Neuronal stem cell (in vitro differentiated cells): Measurements from ENCODE around the gene FOXP1.

Source experiments
- DNase-seq: peaks from one replicate; pipeline ENCODE4 v3.0.0-alpha.2; 2013; ENCODE audit warnings: low spot score
- H2AFZ ChIP-seq: one replicate; pipeline ENCODE4 v1.6.1; 2013; ENCODE audit warnings: mild to moderate bottlenecking, low read length, inconsistent platforms
- H2AK5ac ChIP-seq: 2 replicates; pipeline ENCODE4 v1.6.1; 2013; ENCODE audit warnings: low read depth, mild to moderate bottlenecking, inconsistent platforms, low read length, moderate library complexity, mixed read lengths
- H2BK120ac ChIP-seq: 2 replicates; pipeline ENCODE4 v1.6.1; 2013; ENCODE audit warnings: low read depth, mild to moderate bottlenecking, inconsistent platforms, low read length, moderate library complexity, mixed read lengths
- H2BK12ac ChIP-seq: one replicate; pipeline ENCODE4 v1.6.1; 2013; ENCODE audit warnings: low read length, inconsistent platforms
- H2BK15ac ChIP-seq: 2 replicates; pipeline ENCODE4 v1.6.1; 2013; ENCODE audit warnings: mild to moderate bottlenecking, low read length, inconsistent platforms, mixed read lengths
- H2BK5ac ChIP-seq: one replicate; pipeline ENCODE4 v1.6.1; 2013; ENCODE audit warnings: inconsistent platforms, mild to moderate bottlenecking, low read length, moderate library complexity
- H3K14ac ChIP-seq: one replicate; pipeline ENCODE4 v1.6.1; 2013; ENCODE audit warnings: low read length, inconsistent platforms
- H3K18ac ChIP-seq: 2 replicates; pipeline ENCODE4 v1.6.1; 2013; ENCODE audit warnings: low read length, inconsistent platforms
- H3K23ac ChIP-seq: 2 replicates; pipeline ENCODE4 v1.6.1; 2013; ENCODE audit warnings: low read depth, mild to moderate bottlenecking, mixed read lengths, low read length, inconsistent platforms; ENCODE audit not compliant: poor library complexity
- H3K27ac ChIP-seq: replicated peaks from 3 replicates; pipeline ENCODE4 v1.5.1; 2013; ENCODE audit warnings: low read length, inconsistent platforms
- H3K27me3 ChIP-seq, 3 experiments: 2 replicates each; pipeline ENCODE4 v1.6.1; 2013; ENCODE audit warnings: low read length in 3 of 3, mild to moderate bottlenecking in 2 of 3, inconsistent platforms in 1 of 3, low read depth in 1 of 3, mixed read lengths in 1 of 3, moderate library complexity in 1 of 3; ENCODE audit not compliant: control insufficient read depth in 3 of 3, insufficient read depth in 3 of 3
- H3K36me3 ChIP-seq, 2 donors: replicated peaks in 1 of 2; 2 replicates each; pipeline ENCODE4 v1.6.1; 2013; ENCODE audit warnings: low read length in 2 of 2; ENCODE audit not compliant: control insufficient read depth in 2 of 2, insufficient read depth in 2 of 2
- H3K4ac ChIP-seq: 2 replicates; pipeline ENCODE4 v1.6.1; 2013; ENCODE audit warnings: inconsistent platforms, mild to moderate bottlenecking, low read length, moderate library complexity
- H3K4me1 ChIP-seq, 2 donors: 1 replicate in 1 of 2; 2 replicates in 1 of 2; pipeline ENCODE4 v1.6.1; 2013; ENCODE audit warnings: low read length in 2 of 2, low read depth in 1 of 2; ENCODE audit not compliant: control insufficient read depth in 2 of 2, insufficient read depth in 1 of 2
- H3K4me2 ChIP-seq: one replicate; pipeline ENCODE4 v1.6.1; 2013; ENCODE audit warnings: mild to moderate bottlenecking, low read length, inconsistent platforms; ENCODE audit not compliant: insufficient read depth, poor library complexity, severe bottlenecking
- H3K4me3 ChIP-seq, 2 donors: 2 replicates each; pipeline ENCODE4 v1.5.1; 2013; ENCODE audit warnings: low read length in 2 of 2, mild to moderate bottlenecking in 2 of 2, inconsistent platforms in 1 of 2, moderate library complexity in 1 of 2
- H3K79me1 ChIP-seq: one replicate; pipeline ENCODE4 v1.6.1; 2013; ENCODE audit warnings: low read depth, mild to moderate bottlenecking, inconsistent platforms, low read length, moderate library complexity
- H3K9ac ChIP-seq: one replicate; pipeline ENCODE4 v1.6.1; 2013; ENCODE audit warnings: mild to moderate bottlenecking, low read depth, low read length, inconsistent platforms; ENCODE audit not compliant: poor library complexity
- H3K9me3 ChIP-seq, 2 donors: replicated peaks in 1 of 2; 2 replicates each; pipeline versions ENCODE3 to v1.6.1; 2013; ENCODE audit warnings: low read length in 2 of 2, mild to moderate bottlenecking in 2 of 2, inconsistent platforms in 1 of 2, low read depth in 1 of 2, mixed read lengths in 1 of 2, moderate library complexity in 1 of 2; ENCODE audit not compliant: control insufficient read depth in 2 of 2, insufficient read depth in 1 of 2
- H4K8ac ChIP-seq: one replicate; pipeline ENCODE4 v1.6.1; 2013; ENCODE audit warnings: low read depth, mild to moderate bottlenecking, inconsistent platforms, low read length, moderate library complexity
- H4K91ac ChIP-seq: one replicate; pipeline ENCODE4 v1.6.1; 2013; ENCODE audit warnings: low read length, low read depth, mild to moderate bottlenecking, inconsistent platforms; ENCODE audit not compliant: poor library complexity
- WGBS, 2 donors: extraction: QIAGEN DNeasy Blood & Tissue Kit; methylation state at CpG; one replicate each; pipeline ENCODE4 v1.1.7; 2013; ENCODE audit warnings: missing lambda C conversion rate in 2 of 2, mixed read lengths in 1 of 2; ENCODE audit not compliant: insufficient read length in 2 of 2, insufficient replicate concordance in 1 of 2; ENCODE audit errors: extremely low coverage in 2 of 2; 5-methylcytosine and 5-hydroxymethylcytosine counted together

Gene FOXP1

DNA sequence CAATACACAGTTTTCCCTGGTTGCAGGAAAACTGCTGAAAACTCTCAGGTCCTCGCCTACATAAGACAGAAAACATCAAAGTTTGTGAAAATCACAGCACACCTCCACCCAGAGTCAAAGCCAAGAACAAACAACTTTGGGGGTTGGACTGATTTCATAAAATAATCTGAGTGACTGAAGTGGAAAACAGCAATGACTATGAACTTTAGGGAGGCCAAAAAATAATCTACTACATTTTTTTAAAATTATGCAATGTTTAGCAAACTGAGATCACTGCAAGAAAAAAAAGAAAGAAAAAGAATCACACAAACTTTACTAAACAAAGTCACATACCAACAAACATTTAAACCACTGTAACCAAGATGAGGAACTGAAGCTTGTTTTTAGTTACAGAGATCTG, 15.9 kb upstream of the FOXP1 start:
- H3K36me3 ChIP-seq: no peaks in the 10 kb centered on the region
- H2BK120ac ChIP-seq: no peak overlapping the region
- H3K4ac ChIP-seq: no peak overlapping the region
- no peaks in the 10 kb centered on the region for H3K4me1 ChIP-seq
- WGBS, 2 donors: no CpG with 5 or more reads among the region's 1 CpG
- H4K8ac ChIP-seq: no peak overlapping the region
- H3K14ac ChIP-seq: no peak overlapping the region
- no peak overlapping the region for H3K9ac ChIP-seq
- H3K4me3 ChIP-seq: no peak overlapping the region
- no peak overlapping the region for H3K23ac ChIP-seq
- no peak overlapping the region for H3K27ac ChIP-seq
- H2BK15ac ChIP-seq: no peak overlapping the region
- H2AK5ac ChIP-seq: no peak overlapping the region
- H2BK5ac ChIP-seq: no peak overlapping the region
- H3K18ac ChIP-seq: no peak overlapping the region
- no peak overlapping the region for H3K4me2 ChIP-seq
- H2AFZ ChIP-seq: no peak overlapping the region
- H2BK12ac ChIP-seq: no peak overlapping the region
- H3K79me1 ChIP-seq: no peaks in the 10 kb centered on the region
- no peak for DNase-seq
- peaks cover 0 to 3% (median 0%) of the 10 kb centered on the region in 3 experiments for H3K27me3 ChIP-seq
- H4K91ac ChIP-seq: no peak overlapping the region
- peaks cover 0 to 2% of the 10 kb centered on the region in 2 donors for H3K9me3 ChIP-seq

DNA sequence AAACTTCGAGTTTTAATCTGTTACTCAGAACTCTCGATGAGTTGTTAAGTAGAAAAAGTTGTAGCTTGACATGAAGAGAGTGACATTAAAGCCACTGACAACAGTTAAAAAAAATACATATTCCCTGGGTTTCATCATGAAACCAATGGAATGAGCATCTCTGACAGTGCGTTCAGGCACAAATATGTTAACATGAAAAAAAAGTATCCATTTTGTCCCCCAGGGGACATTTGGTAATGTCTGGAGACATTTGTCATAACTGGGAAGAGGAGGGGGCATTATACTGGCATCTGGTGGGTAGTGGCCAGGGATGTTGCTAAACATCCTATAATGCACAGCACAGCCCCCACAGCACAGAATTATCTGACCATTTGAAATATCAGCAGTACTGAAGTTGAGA, 14.8 kb upstream of the FOXP1 start:
- Histone ChIP-seq H3K4me3 (no peak overlapping the region), H3K36me3 (no peaks in the 10 kb centered on the region), H3K4me1 (no peaks in the 10 kb centered on the region), H4K91ac (no peak overlapping the region), H3K14ac (no peak overlapping the region), H4K8ac (no peak overlapping the region), H3K79me1 (no peaks in the 10 kb centered on the region), H2BK5ac (no peak overlapping the region), H2BK12ac (no peak overlapping the region), H3K4me2 (no peak overlapping the region), H2BK15ac (no peak overlapping the region), H3K4ac (no peak overlapping the region), H3K9me3 (peaks cover 0 to 2% of the 10 kb centered on the region in 2 donors), H2AFZ (no peak overlapping the region), H3K27ac (no peak overlapping the region), H3K18ac (no peak overlapping the region), H2BK120ac (no peak overlapping the region), H2AK5ac (no peak overlapping the region), H3K27me3 (no peaks in the 10 kb centered on the region), H3K9ac (no peak overlapping the region), H3K23ac (no peak overlapping the region)
- no peak for DNase-seq
- WGBS, 2 donors: no CpG with 5 or more reads among the region's 3 CpGs

DNA sequence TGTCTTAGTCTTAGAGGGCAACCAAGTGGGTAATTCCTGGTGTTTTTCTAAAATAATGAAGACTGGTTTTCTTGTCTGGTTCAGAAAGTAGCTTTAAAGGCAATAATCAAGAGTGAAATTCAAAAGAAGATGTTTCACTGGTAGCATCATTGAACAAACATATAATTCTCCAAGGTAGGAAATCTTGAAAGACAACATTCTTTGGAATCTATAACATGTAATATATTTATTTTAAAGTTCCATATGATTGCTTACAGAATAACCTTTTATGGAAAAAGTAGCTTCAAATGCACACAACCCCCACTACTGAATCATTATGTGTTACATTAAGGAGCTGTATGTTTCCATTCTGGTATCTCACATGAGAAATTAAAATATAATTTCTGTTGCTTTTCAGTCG, 13.8 kb upstream of the FOXP1 start:
- H2BK15ac ChIP-seq: no peak overlapping the region
- no peak overlapping the region for H2BK5ac ChIP-seq
- H2BK12ac ChIP-seq: no peak overlapping the region
- H3K27me3 ChIP-seq: no peaks in the 10 kb centered on the region
- no peak overlapping the region for H3K14ac ChIP-seq
- no peaks in the 10 kb centered on the region for H3K79me1 ChIP-seq
- no peak overlapping the region for H3K18ac ChIP-seq
- no peak overlapping the region for H3K4me3 ChIP-seq
- no peak overlapping the region for H2AK5ac ChIP-seq
- no peaks in the 10 kb centered on the region for H3K4me1 ChIP-seq
- H2BK120ac ChIP-seq: no peak overlapping the region
- H3K9ac ChIP-seq: no peak overlapping the region
- H3K4me2 ChIP-seq: no peak overlapping the region
- no peak for DNase-seq
- no peak overlapping the region for H3K4ac ChIP-seq
- no CpG with 5 or more reads among the region's 1 CpG for WGBS, 2 donors
- no peak overlapping the region for H3K23ac ChIP-seq
- H3K9me3 ChIP-seq: peaks cover 0 to 2% of the 10 kb centered on the region in 2 donors
- H3K27ac ChIP-seq: no peak overlapping the region
- no peak overlapping the region for H4K91ac ChIP-seq
- no peak overlapping the region for H2AFZ ChIP-seq
- H4K8ac ChIP-seq: no peak overlapping the region
- H3K36me3 ChIP-seq: no peaks in the 10 kb centered on the region

DNA sequence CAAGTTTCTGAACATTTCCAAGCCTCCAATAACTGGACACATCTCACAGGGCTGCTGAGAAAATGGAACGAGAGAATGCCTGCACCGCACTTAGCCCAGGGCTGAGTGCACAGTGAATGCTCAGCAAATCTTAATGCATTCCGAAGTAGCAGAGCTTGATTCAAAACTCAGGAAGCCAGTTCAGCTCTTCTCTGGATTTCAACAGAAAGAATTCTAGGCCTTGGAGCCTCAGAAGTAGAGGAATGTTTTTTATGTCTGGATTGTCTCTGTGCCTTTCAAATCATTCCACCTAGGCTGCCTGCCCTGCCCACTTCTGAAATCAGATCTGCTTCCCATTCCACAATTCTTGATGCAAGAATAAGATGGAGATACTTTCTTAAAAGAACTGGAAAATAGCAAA, 9.6 kb upstream of the FOXP1 start:
- no peaks in the 10 kb centered on the region for H3K27me3 ChIP-seq
- no peak overlapping the region for H2BK5ac ChIP-seq
- no peak overlapping the region for H3K4ac ChIP-seq
- H3K4me3 ChIP-seq: no peak overlapping the region
- no CpG with 5 or more reads among the region's 3 CpGs for WGBS, 2 donors
- no peak overlapping the region for H2BK120ac ChIP-seq
- no peak overlapping the region for H3K18ac ChIP-seq
- no peaks in the 10 kb centered on the region for H3K79me1 ChIP-seq
- H2BK12ac ChIP-seq: no peak overlapping the region
- no peak for DNase-seq
- H2BK15ac ChIP-seq: no peak overlapping the region
- no peak overlapping the region for H3K23ac ChIP-seq
- no peak overlapping the region for H3K4me2 ChIP-seq
- H2AK5ac ChIP-seq: no peak overlapping the region
- H4K91ac ChIP-seq: no peak overlapping the region
- no peaks in the 10 kb centered on the region for H3K4me1 ChIP-seq
- no peak overlapping the region for H3K14ac ChIP-seq
- H4K8ac ChIP-seq: no peak overlapping the region
- no peak overlapping the region for H3K27ac ChIP-seq
- no peak overlapping the region for H2AFZ ChIP-seq
- no peaks in the 10 kb centered on the region for H3K36me3 ChIP-seq
- H3K9ac ChIP-seq: no peak overlapping the region
- peaks cover 3 to 4% of the 10 kb centered on the region in 2 donors for H3K9me3 ChIP-seq
